GM21367 (cell line): ENCODE data around the gene EEF1A2.

Source experiments
- ATAC-seq: cut with Tn5 transposase; IDR thresholded peaks from one replicate; pipeline ENCODE4 v1.9.1; 2021; ENCODE audit not compliant: unreplicated experiment

The EEF1A2 gene

DNA sequence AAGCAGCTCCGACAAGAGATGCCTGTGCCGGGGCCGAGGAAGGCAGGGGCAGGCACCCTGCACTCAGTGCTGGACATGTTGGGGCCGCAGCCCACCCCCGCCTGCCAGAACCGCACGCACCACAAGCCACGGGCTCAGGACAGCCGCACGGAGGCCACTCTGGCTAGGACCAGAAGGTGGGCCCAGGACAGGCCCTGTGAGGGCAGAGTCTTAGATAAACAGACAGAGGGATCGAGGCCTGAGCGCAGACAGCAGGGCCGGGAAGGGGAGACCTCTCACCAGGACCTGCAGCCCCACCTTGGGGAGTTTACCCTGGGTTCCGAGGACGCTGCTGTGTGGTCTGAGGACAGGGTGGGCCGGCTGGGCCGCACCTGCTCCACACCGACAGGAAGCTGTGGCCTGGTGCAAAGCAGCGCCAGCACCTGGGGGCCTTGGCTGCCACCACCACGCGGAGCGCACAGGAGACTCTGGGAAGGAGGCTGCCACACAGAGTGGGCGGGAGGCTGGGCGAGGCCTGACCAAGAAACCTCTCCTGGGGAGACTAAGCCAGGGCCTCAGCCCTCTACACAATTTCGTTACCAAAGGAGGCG, 58.4 kb downstream of the EEF1A2 start:
- ATAC-seq, result no peak

DNA sequence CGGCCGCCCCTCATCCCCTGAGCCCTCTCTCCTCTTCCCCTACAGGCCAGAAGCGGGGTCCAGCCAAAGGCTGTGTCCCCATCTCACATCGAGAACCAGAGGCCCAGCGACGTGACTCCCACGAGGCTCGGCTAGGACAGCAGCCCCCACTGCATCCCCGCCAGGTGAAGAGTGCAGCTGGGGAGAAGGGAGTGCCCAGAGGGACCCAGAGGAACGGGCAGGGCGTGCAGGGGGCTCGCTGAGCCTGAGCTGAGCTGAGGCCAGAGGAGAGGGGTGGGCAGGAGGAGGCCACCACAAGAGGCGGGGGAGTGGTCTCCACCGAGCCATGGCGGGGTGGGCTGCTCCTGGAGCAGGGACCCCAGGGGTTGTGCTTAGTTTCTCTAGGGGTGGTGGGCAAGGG, 59.0 kb downstream of the EEF1A2 start:
- no peak for ATAC-seq

DNA sequence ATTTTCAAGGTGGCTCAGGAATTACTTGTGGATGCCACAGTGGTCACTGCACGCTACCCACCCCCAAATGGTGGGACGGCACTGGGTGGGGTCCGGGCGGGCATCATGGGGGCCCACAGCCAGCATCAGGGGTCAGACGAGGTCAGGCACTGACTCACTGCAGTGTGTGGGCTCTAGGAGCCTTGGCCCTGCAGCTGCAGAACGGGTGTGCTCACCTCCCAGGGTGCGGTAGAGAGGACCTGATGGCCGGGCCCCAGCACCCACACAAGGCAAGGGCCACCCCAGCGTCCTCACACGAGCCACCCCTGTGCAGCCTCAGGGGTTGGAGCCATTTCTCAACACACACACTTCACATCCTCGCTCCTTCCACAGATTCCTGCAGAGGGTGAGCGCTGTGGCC, 60.8 kb downstream of the EEF1A2 start:
- ATAC-seq, result no peak
